ENCODE data around the gene VTI1A.

VTI1A gene

DNA sequence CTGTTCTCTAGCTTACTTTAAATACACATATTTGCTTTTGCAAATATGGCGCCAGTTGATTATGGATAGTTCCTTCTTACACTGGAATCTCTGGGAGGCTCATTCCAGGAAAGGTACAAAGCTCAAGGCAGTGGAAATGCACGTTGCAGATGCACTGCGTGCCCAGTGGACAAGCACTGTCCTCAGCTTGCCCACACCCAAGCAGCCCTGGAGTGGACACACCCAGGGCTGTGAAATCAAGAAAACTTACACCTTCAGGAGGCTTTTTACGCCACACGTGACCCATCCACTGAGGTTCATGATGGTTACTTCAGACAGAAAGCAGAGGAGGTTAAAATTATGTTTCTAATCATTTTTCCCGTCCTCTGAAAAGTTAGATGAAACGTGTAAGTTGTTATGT, 248.5 kb downstream of the VTI1A start:
- DNase-seq = no peak

DNA sequence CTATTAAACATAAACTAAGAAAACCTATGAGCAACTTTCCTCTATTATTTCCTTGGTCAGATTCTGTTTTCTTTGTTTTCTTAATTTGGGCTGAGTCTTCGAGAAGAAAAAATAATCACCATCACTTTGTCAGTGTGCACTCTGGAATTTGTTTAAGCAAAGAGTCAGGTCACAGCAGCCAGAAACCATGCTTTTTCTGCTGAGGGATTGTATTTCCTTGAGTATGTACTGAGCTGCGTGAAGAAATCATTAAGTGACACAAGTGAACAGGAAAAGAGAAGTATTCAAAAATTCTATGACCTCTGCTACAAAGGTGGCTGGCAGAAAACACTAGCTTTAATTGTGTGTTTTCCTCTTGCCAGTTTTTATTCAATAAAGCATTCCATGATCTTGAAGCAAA, 249.6 kb downstream of the VTI1A start:
- DNase-seq = no peak

DNA sequence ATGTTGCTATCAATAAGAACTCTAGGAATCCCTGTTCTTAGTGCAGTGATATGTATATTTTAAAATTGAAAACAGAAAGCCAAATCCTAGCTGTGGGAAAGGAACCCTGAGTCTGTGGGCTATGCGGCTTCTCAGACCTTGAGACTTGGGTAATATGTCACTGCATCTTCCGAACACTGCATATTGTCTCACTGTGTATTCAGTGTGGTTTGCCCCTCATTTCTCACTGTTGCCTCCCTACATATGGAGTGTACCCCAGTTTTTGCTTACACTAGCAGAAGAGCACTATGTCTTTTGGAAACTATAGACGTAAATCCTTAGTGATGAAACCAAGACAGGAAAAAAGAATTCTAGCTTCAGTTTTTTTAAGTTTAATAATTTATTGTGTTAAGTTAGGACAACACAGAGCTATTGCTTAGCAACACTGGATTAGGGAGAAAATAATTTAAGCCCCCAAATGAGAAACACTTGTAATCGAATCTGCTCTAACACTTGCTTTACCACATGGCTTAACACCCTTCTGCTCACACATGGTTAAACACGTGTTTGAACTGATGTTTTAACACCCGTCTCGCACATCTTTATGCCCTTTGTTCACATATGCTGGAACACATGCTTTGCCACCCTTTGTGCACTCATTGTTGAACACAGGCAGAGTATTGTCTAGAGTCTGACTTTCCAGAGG, 251.3 kb downstream of the VTI1A start:
- DNase-seq = no peak

DNA sequence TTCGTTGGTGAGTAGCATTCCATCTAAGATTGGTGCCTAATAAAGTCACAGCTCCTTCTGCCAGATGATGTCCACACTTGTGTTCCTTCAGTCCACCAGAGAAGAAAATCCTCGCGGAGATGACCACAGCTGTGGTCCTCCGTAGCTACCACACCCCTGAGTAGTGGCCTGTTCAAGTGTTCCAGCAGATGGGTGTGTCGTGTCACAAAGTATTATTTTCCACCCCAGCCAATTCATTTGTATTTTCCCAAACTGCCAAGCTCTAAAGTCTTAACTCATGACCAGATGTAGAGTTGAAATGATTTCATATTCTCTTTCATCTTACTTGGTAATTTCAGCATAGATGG, 251.8 kb downstream of the VTI1A start:
- DNase-seq = no peak

DNA sequence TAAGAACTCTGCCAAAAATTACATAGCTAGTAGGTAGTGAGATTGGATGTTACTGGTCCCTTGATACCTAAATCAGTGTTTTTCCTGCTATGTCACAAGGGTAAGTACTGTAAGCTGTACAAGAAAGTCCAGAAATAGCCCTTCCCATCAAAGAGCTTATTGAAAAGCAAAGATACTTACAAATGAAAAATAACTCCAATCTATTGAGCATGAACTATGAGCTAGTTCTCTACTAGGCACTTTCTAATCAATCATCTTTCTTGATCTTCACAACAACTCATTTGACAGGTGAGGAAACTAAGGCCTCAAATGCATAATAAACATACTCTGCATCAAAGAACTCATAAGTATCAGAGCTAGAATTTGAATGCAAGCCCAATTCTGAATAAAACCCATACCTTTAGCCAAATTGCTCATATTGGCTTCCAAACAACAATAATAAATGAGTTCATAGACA, 253.2 kb downstream of the VTI1A start:
- no peak for DNase-seq

DNA sequence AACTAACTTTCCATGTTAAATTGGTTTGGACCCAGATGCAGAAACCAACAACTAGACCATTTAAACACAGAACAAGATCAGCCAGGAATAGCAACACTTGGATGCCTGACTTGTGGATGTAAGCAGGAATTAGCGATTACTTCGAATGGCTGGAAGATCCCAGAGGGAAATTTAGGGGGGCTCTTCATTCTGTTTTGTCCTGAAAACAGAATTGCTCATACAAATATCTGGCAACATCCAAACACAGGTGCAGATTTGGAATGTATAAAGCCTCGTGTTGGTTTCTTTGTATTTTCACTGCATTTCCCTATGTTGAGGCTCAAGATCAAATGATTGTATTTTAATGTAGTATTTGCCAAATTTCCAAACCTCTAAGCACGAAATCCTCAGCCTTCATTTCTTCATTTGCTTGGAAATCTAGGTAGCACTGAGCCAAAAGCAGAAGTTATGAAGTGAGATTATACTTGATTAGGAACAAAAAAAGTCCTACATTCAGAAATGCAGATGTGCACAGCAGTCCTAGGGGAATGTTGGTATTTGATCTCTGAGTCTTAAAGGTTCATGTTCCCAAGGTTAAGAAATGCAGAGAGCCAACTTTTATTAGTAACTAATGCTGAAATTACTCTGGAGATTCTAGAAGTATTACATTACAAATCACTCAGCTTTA, 254.3 kb downstream of the VTI1A start:
- DNase-seq = no peak

DNA sequence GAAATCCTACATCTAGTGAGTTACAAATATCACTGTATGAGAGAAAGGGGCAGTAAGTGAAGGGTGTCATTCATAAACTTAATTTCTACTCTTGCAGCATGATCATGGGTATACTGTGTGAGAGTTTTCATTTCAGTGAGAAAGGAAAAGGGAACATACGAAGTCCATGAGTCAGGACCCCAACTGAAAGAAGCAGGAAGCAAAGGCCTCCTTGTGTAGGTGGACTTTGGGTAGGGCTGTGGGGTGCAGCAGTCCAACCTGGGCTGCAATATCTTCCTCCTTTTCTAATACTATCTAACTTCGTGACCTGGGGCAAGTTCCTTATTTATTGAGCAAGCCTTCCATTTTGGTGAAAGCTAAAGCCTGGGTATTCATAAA, 254.9 kb downstream of the VTI1A start:
- no peak for DNase-seq

DNA sequence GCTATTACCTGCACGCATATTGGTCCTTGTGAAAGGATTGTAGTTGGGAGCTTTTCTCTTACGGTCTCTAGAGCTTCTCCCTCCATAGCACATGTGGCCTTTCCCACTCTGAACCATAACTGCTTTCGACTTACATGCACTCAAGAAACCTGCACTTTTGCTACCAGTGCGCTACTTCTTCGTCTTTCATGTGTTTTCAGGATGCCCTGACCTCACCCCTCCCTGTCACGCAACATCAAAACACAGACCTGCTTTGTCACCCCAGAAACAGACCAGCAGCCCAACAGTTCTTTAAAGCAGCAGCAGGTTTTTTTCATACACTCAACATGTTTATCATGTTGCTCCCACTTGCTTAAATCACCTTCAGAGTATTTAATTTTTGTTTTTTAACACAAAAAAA, 259.6 kb downstream of the VTI1A start:
- DNase-seq = no peak

DNA sequence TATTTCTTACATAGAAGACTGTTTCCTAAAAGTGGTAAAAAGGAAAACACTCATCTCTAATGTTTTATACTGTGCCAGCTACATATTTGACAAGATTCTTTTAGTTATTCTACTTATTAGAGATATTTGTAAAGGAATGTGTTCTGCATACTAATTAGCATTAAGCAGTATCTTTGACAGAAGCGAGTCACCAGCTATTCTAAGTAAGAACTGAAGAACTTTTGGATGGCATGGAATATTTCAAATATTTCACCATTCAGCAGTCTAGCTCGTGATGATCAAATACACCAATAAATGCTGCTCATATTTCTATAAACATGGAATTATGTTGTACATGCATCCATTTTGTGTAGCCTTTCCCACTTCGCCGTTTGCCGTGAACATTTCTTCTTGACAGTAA, 261.4 kb downstream of the VTI1A start:
- DNase-seq = no peak

DNA sequence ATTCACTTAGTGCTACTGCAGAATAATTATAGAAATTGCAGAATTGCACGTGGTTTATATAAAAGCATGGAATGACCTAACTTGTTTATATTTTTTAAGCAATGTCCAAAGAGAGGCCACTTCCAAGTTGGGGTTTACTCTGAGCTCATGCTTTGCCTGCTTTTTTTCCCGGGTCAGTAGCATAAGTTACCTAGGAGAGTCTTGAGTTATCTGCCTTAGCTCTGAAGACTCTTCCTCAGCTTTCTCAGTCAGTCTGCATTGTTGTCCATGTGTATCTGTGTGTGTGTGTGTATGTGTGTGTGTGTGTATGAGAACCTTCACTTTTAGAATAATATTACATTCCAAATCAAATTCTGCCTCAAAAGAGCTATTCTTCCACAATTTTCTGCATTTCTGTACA, 263.5 kb downstream of the VTI1A start:
- DNase-seq = no peak

DNA sequence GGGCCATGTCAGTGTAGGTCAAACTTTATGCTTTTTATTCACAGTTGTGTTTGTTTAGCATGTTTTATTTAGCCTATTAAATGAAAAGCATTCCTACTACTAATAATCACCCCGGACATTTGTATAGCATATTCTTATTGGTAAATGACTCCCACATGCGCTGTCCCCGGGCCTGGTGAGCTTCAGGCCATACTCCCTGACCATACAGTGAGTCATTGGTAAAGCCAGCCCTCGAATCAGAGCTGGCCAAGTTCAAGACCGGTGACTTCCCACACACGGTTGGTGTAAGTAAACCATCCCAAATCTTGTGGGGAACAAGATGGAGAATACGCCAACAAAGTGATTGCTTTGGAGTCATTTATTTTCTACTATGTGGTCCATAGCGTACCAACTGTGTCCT, 264.4 kb downstream of the VTI1A start:
- no peak for DNase-seq

DNA sequence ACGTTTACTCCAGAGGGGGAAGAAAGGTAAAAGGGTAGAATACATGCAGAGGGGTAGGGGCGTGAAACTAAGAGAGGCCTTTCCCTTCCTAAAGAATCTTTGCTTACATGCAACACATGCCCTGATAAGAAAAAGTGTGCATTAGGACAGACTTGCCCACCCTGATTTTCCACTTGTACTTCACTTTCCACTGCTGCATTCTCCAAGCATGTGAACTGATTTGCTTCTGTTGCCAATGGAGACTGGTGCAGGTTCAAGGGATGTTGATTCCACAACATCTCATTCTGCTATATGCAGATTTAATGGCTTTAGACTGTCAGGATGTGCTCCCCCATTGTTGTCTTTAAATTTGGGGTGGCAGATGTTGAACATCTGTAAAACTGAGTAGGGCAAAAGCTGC, 265.5 kb downstream of the VTI1A start:
- no peak for DNase-seq

DNA sequence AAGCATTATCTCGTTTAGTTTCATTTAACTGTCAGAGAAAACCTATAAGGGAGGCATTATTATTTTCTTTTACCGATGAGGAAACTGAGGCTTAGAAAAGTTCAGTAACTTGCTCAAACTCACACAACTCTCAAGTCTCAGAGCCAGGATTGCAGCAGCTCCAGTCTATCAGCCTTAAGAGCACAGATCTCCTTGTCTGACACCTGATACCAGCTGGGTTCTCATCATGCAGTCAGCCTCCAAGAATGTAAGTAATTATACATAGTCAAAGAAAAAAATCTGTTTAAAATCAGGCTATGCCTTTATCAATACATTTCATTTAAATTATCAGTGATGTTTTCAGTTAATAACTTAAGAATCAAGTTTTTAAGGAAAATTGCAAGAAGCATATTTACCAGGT, 266.4 kb downstream of the VTI1A start:
- DNase-seq = no peak

DNA sequence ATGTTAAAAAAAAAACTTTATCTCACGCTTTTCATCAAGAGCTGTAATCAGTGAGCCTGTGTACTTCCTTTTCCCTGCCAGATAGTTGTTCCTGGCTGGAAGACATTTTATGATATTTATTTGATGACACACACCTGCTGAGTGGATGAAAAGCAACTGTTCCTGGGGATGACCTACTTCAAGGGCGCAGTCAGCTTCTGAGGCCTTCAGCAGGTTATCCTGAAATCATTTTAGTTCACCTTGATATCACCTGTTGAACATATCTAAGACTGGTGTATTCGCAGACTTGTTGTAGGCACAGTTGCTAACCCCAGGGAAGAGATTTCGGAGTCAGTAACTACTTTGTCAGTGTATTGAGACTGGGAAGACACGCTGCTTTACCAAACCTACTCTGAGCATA, 268.6 kb downstream of the VTI1A start:
- DNase-seq = no peak

DNA sequence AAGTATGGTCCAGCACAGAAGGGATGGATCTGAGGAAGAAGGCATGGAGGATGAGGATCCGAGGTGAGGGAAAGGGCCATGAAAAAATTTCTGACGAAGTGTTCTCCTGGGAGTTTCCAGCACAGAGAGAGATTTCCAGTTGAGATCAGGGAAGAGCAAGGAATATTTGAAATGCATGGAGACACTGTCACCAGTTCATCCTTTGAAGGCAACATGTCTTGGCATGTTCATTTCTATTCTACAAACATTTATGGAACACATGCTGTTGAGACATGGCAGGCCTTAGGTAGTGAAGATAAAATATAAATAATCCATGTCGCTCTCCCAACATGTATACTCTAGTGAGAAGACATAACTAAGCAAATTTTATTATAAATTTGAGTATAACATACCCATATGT, 269.1 kb downstream of the VTI1A start:
- no peak for DNase-seq

DNA sequence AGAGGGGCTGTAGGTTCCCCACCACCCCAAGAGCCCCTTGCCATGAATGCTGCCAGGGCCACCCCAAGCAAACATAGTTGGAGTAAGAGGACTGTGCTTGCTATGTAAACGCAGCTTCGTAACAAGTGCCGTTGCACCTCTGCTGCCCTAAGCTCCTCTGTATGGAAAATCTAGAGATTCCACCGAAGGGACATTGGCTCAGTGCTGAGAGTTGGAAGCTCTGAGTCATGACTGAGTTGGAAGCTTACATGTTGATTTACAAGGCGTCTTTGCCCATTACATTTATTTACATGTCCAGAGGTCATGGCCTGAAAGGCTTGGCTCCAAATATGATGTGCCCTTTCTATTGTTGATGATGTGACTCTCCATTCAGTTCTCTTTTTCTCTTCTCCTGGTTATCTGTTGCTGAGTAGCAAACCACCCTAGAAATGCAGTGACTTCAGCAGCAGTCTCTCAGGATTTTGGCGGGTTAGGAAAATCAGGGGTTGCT, 270.0 kb downstream of the VTI1A start:
- DNase-seq = no peak

DNA sequence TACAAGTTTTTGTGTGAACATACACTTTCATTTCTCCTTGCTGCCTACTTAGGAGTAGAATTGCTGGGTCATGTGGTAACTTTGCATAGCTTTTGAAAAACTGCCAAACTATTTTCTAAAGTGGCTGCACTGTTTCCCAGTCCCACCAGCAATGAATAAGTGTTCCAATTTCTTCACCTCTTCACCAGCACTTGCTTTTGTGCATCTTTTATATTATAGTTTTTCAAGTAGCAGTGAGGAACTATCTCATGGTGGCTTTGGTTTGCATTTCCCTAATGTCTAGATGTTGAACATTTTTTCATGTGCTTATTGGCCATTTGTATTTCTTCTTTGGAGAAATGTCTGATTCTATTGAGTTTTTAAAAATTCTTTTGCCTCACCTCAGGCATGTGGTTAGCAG, 273.2 kb downstream of the VTI1A start:
- no peak for DNase-seq

DNA sequence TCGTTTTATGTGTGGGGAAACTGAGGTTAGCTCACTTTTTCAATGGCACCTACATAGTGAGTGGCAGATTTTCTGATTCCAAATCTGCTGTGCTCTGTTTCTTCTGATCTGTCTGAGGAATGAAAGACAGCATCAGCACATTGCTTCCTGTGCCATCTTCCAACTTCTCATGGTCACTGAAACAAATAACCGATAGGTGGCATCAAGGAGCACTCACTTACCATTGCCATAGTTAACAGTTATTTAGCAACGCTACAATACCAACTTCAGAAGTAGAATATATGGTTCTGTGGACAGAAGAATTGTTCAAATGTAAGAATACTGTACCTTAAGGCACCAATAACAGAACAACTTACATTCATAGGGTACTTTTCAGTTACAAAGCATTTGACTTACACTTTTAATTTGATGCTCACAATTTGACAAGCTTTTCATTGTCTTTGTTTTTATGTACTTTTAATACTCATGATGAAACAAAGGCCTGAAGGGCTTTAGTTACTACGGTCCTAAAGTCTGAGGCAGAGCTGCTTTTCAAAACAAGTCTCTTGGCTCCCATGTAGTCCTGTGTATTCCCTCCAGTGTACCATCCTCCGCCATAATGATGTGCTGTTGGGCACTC, 274.2 kb downstream of the VTI1A start:
- DNase-seq = no peak

DNA sequence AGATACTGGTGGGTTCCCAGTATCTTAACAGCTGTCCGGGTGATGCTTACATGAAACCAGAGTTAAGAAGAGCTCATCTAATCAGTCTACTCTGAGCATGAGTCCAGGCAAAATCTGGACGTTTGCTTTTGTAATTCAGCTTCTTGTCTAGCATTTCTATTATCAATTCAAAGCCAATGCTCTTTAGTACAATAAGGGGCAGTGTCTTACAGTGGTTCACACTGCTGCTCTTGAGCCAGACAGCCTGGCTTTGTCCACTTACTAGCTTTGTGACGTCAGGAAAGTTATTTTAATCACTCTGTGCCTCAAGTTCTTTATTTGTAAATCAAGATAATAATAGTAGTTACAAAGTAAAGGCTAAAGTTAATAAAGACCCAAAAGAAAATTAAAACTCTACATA, 275.7 kb downstream of the VTI1A start:
- DNase-seq = no peak

DNA sequence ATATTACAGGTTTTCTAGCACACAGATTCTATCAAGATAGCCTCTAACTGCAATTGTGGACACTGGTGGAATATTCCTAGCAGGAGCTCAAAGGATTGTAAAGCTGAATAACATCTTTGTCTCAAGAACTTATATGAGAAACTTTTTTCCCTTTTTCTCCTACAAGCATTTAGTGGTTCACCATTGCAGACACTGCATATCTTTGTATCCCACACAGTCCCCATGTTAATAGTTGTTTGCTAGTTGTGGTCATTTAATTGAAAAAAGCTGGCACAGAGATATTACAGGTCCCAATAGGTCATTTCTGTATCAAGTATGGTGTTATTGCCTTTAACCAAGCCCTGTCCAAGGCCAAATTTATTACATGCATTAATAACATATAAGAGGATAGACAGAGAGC, 276.9 kb downstream of the VTI1A start:
- DNase-seq = no peak

DNA sequence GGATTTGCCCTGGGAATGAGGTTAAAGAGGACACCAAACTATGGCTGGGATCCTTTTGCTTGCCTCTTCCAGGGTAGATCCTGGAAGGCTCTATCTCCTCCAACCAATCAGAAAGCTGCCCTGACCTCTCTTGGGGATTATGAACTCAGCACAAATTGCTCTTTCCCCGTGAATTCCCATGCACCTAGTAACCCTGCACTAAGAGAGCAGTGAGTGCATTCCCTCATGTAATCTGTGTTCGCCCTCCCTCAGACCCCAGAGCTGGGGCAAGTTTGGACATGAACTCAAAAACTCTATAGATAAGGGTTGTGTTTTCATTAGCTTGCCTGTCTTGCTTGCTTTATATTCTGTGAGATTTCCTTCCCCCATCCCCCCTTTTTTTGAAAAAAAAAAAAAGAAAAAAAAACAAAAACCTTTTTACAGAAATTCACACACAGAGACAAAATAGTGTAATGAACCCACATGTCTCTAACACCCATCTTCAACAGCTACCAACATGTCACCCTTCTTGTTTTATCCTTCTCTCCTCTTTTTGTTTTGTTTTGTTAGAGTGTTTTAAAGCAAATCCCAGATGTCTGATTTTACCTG, 277.5 kb downstream of the VTI1A start:
- no peak for DNase-seq

DNA sequence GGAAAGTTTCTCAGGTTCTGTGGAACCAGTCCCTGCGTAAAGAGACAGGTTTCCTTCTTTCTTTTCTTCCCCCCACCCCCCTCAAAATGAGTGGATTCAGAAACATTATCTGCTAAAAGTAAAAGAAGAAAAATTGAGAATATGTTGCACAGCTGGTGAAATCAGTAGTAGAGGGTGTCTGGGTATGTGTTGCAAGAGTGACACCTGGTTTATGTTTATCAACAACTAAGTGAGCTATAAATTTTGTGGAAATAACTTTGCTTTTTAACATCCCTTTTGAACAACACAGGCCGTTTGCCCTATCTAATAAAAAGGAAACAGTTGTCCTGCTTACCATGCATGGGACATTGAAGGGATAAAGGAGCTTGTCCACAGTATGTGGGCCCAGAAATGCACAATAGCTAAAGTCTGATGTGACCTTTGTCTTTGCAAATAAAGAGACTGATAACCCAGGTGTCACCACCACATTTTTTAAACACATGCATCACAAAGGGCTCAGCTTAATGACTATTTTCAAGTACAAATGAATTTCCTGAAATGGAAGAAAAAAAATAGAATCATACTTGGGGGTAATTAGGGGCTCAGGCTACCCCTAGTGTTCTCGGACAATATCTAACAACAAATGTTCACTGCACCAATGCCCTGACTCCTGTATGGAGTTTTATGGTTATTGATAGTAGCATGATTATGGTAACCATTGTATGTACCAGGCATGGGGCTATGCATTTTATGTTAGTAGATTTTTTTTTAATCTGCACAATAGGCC, 281.3 kb downstream of the VTI1A start:
- no peak for DNase-seq

DNA sequence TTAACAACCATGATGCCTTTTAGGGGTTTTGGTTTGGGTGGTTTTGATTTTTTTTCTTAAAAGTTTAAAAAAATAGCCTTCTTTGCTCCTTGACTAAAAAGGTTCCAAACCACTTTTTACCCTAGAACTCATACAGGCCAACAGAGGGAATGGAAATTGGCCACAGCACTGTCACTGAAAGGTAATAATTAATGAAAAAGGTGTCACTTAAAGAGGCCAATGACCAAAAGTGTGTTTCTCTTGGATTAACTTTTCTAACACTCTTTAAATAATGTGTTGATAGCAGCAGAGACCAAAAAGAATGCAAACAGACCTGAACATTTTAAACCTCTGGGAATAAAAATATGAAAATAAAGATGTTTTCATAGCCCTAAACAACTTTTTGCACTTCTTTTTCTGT, 282.0 kb downstream of the VTI1A start:
- no peak for DNase-seq
